Measurements from ENCODE around the gene NRIP3.
"Not testable (repeated sequence)": the region's sequence is repeated elsewhere in the genome, so short reads cannot be mapped to it uniquely, and the experiment has no call there.

NRIP3 gene

DNA sequence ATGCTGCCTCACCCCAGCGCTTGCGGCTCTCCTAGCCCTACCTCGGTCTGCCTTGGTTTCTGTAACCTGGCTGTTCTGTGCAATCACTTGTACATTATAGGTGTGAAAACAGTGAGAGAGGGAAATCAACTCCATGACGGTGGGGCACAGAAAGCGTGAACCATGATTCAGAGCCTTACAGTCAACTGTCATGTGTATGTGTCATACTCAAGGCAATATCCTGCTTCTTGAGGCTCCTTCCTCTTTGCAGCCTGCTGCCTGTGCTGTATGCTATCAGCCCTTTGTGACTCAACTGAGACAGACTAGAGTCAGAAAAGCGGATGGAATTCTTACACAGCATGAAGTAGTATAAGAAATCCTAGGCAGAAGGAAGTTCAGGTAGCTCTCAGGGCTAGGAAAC lies 2.1 kb downstream of the NRIP3 start:
- TF ChIP-seq, protein P1, sequence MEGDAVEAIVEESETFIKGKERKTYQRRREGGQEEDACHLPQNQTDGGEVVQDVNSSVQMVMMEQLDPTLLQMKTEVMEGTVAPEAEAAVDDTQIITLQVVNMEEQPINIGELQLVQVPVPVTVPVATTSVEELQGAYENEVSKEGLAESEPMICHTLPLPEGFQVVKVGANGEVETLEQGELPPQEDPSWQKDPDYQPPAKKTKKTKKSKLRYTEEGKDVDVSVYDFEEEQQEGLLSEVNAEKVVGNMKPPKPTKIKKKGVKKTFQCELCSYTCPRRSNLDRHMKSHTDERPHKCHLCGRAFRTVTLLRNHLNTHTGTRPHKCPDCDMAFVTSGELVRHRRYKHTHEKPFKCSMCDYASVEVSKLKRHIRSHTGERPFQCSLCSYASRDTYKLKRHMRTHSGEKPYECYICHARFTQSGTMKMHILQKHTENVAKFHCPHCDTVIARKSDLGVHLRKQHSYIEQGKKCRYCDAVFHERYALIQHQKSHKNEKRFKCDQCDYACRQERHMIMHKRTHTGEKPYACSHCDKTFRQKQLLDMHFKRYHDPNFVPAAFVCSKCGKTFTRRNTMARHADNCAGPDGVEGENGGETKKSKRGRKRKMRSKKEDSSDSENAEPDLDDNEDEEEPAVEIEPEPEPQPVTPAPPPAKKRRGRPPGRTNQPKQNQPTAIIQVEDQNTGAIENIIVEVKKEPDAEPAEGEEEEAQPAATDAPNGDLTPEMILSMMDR (conservative IDR thresholded peaks at IDR 0.05; ENCODE audit: control insufficient read depth, insufficient read depth, low read depth, low read length): no peak
- peak; percentile 85 for DNase-seq (ENCODE audit: low read depth)
- H3K4me3 ChIP-seq (ENCODE audit: control insufficient read depth, low read depth, low read length): no peak overlapping the region

DNA sequence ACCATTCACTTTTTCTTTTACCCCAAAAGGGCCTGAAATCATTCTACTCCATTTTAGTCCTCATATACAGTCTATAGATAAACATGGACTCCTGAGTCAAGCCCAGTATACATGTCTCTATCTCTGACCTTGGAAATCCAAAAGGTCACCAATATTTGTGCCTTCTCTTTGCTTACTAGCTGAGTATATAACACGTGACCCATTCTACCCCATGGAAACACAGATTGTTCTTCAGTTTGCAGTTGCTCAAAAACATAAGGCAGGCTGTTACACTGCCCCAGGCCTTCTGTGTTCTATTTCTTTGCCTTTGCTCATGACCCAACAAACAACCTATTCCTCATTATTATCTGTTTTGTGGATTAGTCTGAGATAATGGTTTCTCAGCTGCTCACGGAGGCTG lies 5.8 kb downstream of the NRIP3 start:
- no peak overlapping the region for H3K4me3 ChIP-seq (ENCODE audit: control insufficient read depth, low read depth, low read length)
- TF ChIP-seq, protein P1 (conservative IDR thresholded peaks at IDR 0.05; ENCODE audit: control insufficient read depth, insufficient read depth, low read depth, low read length): no peak
- no peak for DNase-seq (ENCODE audit: low read depth)

DNA sequence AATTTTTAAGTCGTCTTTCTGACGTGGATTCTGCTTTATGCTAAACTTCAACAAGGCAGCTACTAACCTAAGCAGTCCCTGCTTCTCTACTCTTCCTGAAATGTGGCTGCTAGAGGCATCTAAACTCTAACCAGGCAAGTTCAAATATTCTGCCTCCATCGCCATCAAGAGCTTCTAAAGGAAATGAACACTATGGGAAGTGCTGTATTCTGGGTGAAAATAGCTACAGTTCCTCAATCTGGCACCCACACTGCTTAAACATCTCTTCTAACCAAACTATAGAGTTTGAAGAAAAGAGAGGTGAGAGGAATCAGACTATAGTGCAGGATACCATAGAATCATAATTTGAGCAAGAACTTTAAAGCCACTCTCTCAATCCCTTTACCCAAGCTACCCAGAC lies 6.3 kb downstream of the NRIP3 start:
- DNase-seq (ENCODE audit: low read depth): no peak
- TF ChIP-seq, protein P1 (conservative IDR thresholded peaks at IDR 0.05; ENCODE audit: control insufficient read depth, insufficient read depth, low read depth, low read length): no peak
- no peak overlapping the region for H3K4me3 ChIP-seq (ENCODE audit: control insufficient read depth, low read depth, low read length)

DNA sequence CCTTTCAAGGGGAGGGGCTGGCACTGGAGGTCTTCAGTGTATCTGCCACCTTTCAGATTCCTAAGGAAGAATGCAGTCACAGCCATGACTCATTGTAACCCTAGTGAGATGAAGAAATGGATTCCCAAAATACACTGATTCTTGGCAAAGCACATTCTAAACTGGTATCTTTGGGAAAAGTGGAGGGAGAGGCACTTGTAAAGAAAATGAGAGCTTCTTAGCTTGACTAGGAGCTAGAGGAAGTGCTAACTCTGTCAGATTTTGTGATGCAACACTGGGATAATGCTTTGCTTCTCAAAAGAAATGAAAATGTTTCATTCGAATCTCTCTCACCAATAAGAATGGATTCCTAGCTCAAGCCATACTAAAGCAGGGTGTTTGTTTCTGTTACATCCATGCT lies 14.3 kb downstream of the NRIP3 start:
- peak; percentile 35 for DNase-seq (ENCODE audit: low read depth)
- no peak overlapping the region for H3K4me3 ChIP-seq (ENCODE audit: control insufficient read depth, low read depth, low read length)
- TF ChIP-seq, protein P1 (conservative IDR thresholded peaks at IDR 0.05; ENCODE audit: control insufficient read depth, insufficient read depth, low read depth, low read length): no peak

DNA sequence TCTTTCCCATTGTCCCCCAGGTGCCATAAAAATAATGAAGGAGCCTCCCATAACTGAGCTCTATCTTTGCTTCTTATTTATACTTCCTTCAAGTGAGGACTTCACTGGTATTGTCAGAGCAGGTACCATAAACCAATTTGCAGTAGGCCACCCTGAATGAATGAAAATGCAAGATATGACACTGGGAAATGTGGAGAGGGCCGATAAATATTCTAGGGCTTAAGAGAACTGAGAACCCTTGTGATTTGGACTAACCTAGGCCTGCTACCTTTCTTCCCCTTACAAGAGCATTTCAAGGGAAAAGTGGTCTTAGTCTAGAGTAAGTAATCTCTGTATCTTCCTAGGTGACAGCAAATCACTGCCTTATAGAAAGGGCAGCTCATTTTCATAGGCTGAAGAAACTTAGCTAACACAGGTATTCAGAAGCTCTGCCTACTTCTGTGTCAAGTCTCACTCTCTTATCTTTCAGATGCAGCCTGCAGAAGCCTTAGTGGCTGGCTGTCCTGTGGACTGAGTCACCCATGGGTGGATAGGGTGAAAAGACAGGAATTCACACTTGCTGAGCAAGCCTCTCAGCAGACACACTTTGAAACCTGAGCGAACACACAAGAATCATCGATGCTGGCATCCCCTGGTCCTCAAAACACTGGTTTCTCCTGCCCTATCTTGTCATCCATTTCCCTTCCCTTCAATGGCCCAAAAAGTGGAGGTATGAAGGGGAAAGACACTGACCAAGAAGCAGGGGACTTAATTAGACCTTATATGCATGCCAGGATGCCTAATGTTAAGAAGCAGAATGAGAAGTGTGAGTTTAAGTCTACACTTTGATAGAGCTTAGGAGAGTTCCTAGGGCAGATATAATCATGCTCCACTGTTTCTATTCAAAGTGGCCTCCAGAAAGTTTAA lies 15.2 kb downstream of the NRIP3 start:
- TF ChIP-seq, protein P1 (conservative IDR thresholded peaks at IDR 0.05; ENCODE audit: control insufficient read depth, insufficient read depth, low read depth, low read length): no peak
- no peak overlapping the region for H3K4me3 ChIP-seq (ENCODE audit: control insufficient read depth, low read depth, low read length)
- peak; percentile 52 for DNase-seq (ENCODE audit: low read depth)

DNA sequence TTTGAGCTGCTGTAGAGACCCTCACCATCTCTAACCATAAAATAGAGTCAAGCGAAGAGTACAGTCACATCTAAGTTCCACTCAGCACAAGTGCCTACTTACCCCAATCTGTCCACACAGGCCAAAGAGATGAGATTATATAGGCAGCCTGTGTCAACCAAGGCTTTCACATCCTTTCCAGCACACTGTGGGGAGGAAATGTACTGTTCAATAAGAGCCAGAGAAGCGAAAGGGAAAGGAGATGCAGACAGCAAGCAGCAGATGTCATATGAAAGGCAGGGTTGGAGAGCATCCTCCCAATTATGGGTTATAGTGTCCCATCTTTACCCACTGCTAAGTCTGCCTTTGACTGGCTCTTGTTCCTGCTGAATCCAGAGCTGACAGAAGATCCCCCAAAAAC lies 16.4 kb downstream of the NRIP3 start:
- TF ChIP-seq, protein P1 (conservative IDR thresholded peaks at IDR 0.05; ENCODE audit: control insufficient read depth, insufficient read depth, low read depth, low read length): no peak
- no peak overlapping the region for H3K4me3 ChIP-seq (ENCODE audit: control insufficient read depth, low read depth, low read length)
- no peak for DNase-seq (ENCODE audit: low read depth)

DNA sequence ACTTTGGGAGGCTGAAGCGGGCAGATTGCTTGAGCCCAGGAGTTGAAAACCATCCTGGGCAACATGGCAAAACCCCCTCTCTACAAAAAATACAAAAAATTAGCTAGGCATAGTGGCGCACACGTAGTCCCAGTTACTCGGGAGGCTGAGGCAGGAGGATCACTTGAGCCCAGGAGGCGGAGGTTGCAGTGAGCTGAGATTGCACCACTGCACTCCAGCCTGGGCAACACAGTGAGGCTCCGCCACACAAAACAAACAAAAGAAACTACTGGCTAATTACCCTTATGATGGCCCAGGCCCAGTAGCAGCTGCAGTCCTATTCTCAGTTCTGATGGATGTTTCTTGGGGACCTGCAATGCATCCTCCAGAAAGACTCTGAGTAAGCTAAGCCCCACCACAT lies 17.0 kb downstream of the NRIP3 start:
- DNase-seq (ENCODE audit: low read depth); H3K4me3 ChIP-seq (ENCODE audit: control insufficient read depth, low read depth, low read length): not testable (repeated sequence)
